Activated CD4-positive, CD25-positive, alpha-beta regulatory T cell treated with anti-CD3 and anti-CD28 coated beads, Interleukin-2, amount 50 U/mL, for 24 hours (primary cell): ENCODE measurements around the gene IRF4.

ENCODE experiments used
- ATAC-seq, 2 donors: fragments of 150-1000 bp; cut with Tn5 transposase; one replicate each; pipeline ENCODE4 v1.10.0; 2021; ENCODE audit warnings: mild to moderate bottlenecking in 1 of 2, moderate library complexity in 1 of 2

IRF4 gene

GRCh38 chr6:353642-354614 lies 37.6 kb upstream of the IRF4 start:
- ATAC-seq = no peak

DNA sequence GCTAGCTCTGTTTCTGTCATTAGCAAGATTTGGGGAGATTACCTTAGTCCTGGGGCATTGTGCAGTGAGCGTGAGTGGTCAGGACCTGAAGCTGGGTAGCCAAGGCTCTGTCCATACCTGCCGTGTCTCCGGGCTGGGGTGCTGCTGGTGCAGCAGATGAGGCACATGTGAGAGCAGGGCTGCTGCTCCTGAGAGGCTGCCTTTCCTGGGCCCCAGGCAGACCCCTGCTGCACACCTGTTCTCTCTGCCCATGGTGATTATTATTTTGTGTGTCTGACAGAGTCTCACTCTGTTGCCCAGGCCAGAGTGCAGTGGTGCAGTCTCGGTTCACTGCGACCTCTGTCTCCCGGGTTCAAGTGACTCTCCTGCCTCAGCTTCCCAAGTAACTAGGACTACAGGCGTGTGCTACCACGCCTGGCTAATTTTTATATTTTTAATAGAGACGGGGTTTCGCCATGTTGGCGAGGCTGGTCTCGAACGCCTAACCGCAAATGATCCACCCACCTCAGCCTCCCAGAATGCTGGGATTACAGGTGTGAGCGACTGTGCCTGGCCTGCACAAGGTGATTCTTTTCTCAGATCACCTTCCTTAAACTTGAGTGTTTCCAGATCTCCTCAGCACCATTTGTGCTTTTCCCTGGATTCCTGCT lies 36.8 kb upstream of the IRF4 start:
- ATAC-seq = no peak

DNA sequence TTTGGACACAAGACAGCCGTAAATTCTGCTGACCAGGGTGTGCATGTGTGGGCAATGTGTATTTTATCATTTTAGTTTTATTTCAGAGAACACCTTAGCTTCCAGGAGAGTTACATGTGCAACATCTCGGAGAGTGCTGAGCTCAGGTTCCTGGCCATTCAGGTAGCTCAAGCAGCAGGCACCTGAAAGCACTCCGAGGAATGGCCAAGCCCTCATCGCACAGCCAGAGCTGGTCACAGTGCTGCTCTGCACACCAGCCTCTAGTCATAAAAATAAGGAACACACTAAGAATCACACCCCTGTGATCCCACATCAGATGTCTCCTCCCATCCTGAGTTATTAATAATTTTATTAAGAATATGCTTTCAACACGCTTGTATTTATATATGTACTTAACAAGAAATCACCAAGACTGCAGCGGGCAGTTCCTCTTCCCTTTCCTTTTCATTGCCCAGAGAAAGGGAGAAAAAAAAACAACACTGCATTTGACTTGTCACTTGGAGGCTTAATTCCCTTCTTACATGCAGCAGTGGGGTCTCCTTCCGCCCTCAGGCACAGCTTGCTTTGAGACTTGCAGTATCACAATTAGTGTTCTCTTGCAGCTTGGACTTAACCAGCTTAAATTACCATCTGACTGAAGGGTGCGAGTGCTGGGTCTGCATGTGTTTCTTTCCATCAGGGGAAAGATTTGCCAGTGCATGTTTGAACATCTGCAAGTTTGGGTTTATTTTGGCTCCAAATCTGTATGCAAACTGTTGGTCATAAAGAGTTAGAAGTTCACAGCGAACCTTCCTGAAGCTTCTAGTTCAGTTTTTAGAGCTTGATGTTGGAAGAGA lies 36.0 kb upstream of the IRF4 start:
- ATAC-seq = no peak

DNA sequence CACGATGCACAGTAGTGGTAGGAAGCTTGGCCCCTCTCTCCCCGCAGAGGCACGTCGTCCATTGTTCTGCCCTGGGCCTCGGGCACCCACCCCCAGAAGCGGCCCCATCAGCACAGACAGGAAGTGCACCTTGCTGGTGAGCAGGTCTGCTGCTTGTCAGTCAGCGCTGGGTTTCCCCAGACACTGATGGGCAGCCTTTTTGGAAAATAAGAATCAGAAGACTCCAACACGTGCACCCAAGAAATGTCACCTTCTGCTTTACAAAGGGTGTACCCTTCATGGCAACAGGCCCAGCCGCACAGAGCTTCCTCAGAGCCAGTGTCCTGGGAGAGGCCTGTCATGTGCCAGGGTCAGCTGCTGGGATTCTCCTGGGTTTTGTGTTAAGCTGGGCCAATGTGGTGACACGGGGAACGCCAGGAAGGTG lies 34.7 kb upstream of the IRF4 start:
- peak; percentile 85 to 87 for ATAC-seq

DNA sequence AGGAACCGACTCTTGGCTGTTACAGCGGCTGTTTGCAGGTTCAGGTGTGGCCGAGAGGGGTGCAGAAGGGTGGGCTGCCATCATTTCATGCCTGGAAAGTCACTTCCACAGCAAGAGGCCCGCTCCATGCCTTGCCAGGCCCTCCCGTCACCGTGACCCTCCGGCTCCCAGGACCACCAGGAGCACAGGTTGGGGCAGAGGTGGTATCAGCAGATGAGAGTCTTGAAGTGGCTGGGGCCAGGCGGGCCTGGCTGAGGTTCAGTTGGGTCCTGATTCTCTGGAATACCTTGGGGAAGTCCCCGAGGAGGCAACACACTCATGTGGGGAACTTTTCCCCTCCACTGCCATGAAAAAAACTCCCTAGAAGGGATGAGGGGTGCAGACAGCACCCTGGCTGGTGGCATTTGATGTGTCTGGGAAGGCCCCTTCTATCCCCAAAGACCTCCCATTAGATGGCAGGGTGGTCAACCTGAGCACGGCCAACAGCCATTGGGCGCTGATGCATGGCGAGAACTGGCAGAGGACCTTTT lies 34.2 kb upstream of the IRF4 start:
- ATAC-seq = no peak

- no peak for ATAC-seq
These were observed 33.7 kb upstream of the IRF4 start for GRCh38 chr6:357791-358341.

GRCh38 chr6:358432-358831 lies 33.1 kb upstream of the IRF4 start:
- no peak for ATAC-seq

GRCh38 chr6:358847-359246 lies 32.7 kb upstream of the IRF4 start:
- no peak for ATAC-seq

- ATAC-seq = no peak
These were observed 32.1 kb upstream of the IRF4 start for GRCh38 chr6:359261-360035.

GRCh38 chr6:360349-360748 lies 31.2 kb upstream of the IRF4 start:
- no peak for ATAC-seq

- no peak for ATAC-seq
These were observed 30.7 kb upstream of the IRF4 start for GRCh38 chr6:360764-361373.

GRCh38 chr6:361411-362132 lies 30.0 kb upstream of the IRF4 start:
- no peak for ATAC-seq

GRCh38 chr6:362231-362923 lies 29.2 kb upstream of the IRF4 start:
- ATAC-seq = no peak

DNA sequence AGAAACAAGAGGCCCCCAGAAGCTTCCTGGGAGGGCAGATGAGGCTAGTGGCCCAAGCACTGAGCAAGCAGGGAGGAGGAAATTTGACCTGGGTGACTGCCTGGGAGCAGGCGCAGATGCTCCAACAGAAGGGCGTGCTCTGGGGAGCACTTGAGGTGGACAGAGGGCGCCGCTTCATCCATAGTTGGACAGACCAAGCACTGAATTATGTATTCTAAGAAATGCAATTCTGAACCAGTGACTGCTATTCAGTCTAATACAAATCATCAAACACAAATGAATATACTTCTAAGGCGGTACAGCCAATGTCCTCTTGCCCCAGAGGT lies 28.7 kb upstream of the IRF4 start:
- no peak for ATAC-seq

- no peak for ATAC-seq
These were observed 28.3 kb upstream of the IRF4 start for GRCh38 chr6:363291-363690.

DNA sequence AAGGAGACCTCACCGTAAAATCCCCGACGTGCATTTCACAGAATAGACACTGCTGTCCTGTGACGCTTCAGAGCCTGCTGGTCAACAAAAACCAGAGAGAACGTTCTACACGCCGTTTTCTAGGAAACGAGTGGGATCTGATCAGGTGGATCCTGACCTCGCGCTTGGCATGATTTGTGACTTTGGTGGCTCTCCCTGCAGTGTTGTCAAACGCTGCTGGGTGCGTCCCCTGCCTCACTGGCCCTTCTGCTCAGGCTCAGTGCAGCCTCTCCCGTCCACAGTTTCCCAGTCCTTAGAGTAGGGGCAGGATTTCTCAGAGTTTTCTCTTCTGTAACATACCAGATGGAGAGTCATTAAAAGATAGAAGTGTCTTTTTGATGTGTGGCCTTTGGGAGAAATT lies 27.6 kb upstream of the IRF4 start:
- ATAC-seq = no peak

- ATAC-seq = no peak
These were observed 26.7 kb upstream of the IRF4 start for GRCh38 chr6:364609-365540.

- no peak for ATAC-seq
These were observed 25.7 kb upstream of the IRF4 start for GRCh38 chr6:365835-366234.
